ENCODE results near the gene PLAAT5. TPM values are rescaled to one million over a fixed set of nuclear protein-coding genes. Genes with fewer than 3 reads are reported as not detected.
A peak's percentile ranks its signal among the peaks of the same experiment; 100 is the strongest.

The PLAAT5 gene
- total RNA-seq (1 to 10 TPM; 1.8 to 4.6 TPM), polyA plus RNA-seq (ENCODE audit: insufficient read length in 6 of 6) (1 to 10 TPM in 2 of 6 donors, under 1 TPM in 4; 0.49 to 1.3 (median 0.98) TPM)
- long read RNA-seq, donor 1, partial matches to known transcripts: 26 of 26 reads
- long read RNA-seq, donor 1, other reads (novel, unspliced or antisense): 0 of 26 reads
- long read RNA-seq, donor 2, partial matches to known transcripts: 16 of 16 reads
- long read RNA-seq, donor 2, other reads (novel, unspliced or antisense): 0 of 16 reads
- long read RNA-seq, donor 3: 0 reads
- long read RNA-seq, donor 4, partial matches to known transcripts: 0 of 1 reads
- long read RNA-seq, donor 4, other reads (novel, unspliced or antisense): 1 of 1 reads
- long read RNA-seq, donor 5, partial matches to known transcripts: 12 of 12 reads
- long read RNA-seq, donor 5, other reads (novel, unspliced or antisense): 0 of 12 reads
- long read RNA-seq, donor 6, partial matches to known transcripts: 0 of 7 reads
- long read RNA-seq, donor 6, other reads (novel, unspliced or antisense): 7 of 7 reads
- long read RNA-seq, donor 7, partial matches to known transcripts: 5 of 5 reads
- long read RNA-seq, donor 7, other reads (novel, unspliced or antisense): 0 of 5 reads
- long read RNA-seq, donor 8, partial matches to known transcripts: 5 of 5 reads
- long read RNA-seq, donor 8, other reads (novel, unspliced or antisense): 0 of 5 reads
- long read RNA-seq, donor 9: 0 reads
- long read RNA-seq, donor 10: 0 reads
- long read RNA-seq, donor 11, partial matches to known transcripts: 11 of 11 reads
- long read RNA-seq, donor 11, other reads (novel, unspliced or antisense): 0 of 11 reads
- long read RNA-seq, donor 12, partial matches to known transcripts: 15 of 15 reads
- long read RNA-seq, donor 12, other reads (novel, unspliced or antisense): 0 of 15 reads

GRCh38 chr11:63490551-63491239 lies at the start of gene PLAAT5:
TSS of gene PLAAT5 (minus strand) at chr11:63491167. CDS start at chr11:63491034, 133 bp downstream.
- no peak for TF ChIP-seq CTCF (IDR thresholded peaks at IDR 0.05)
- Histone ChIP-seq H3K27ac (peak within 1 kb of the TSS in 1 of 2 donors; percentile 41), H3K4me1 (peaks cover 0 to 34% of the 10 kb centered on the region in 2 donors), H3K27me3 (peaks cover 0 to 18% of the 10 kb centered on the region in 2 donors), H3K4me3 (peak within 1 kb of the TSS; percentile 33 to 47), H3K36me3 (no peaks in the 10 kb centered on the region), H3K9me3 (peaks cover 0 to 2% of the 10 kb centered on the region in 2 donors)
- ATAC-seq (peak; percentile 82), DNase-seq (peak in 2 of 4 donors; percentile 45 to 90)
- intact Hi-C loops (cut with DNase I): no loop called here

GRCh38 chr11:63537293-63538101 lies 46.5 kb upstream of the PLAAT5 start:
- peak overlapping the region; percentile 82 to 93 for H3K27ac ChIP-seq
- peak overlapping the region; percentile 27 to 51 for H3K4me3 ChIP-seq
- no peak for TF ChIP-seq CTCF (IDR thresholded peaks at IDR 0.05)
- intact Hi-C loops (cut with DNase I): no loop called here
- DNase-seq (peak in 2 of 4 donors; percentile 39 to 71), ATAC-seq (peak; percentile 82)
- no peaks in the 10 kb centered on the region for H3K27me3 ChIP-seq
- no peaks in the 10 kb centered on the region for H3K9me3 ChIP-seq
- H3K4me1 ChIP-seq: peaks cover 22 to 55% of the 10 kb centered on the region in 2 donors
- no peaks in the 10 kb centered on the region for H3K36me3 ChIP-seq

GRCh38 chr11:63536669-63537292 lies 45.8 kb upstream of the PLAAT5 start, which contains the start of gene PLAAT4:
TSS of gene PLAAT4 (plus strand) at chr11:63536808. CDS start at chr11:63536869, 61 bp downstream.
- ATAC-seq (peak; percentile 75), DNase-seq (peak in 1 of 4 donors; percentile 52)
- intact Hi-C loops (cut with DNase I): no loop called here
- no peaks in the 10 kb centered on the region for H3K36me3 ChIP-seq
- H3K4me1 ChIP-seq: peaks cover 22 to 55% of the 10 kb centered on the region in 2 donors
- no peaks in the 10 kb centered on the region for H3K9me3 ChIP-seq
- H3K27ac ChIP-seq: peak within 1 kb of the TSS; percentile 82 to 93
- H3K4me3 ChIP-seq: peak within 1 kb of the TSS; percentile 27 to 51
- no peak for TF ChIP-seq CTCF (IDR thresholded peaks at IDR 0.05)
- H3K27me3 ChIP-seq: no peaks in the 10 kb centered on the region

GRCh38 chr11:63535734-63536133 lies 44.8 kb upstream of the PLAAT5 start:
- no peak overlapping the region for H3K4me3 ChIP-seq
- intact Hi-C loops (cut with DNase I): no loop called here

More at GRCh38 chr11:63535734-63536133, 44.8 kb upstream of the PLAAT5 start:
- Histone ChIP-seq H3K36me3 (no peaks in the 10 kb centered on the region), H3K27me3 (no peaks in the 10 kb centered on the region), H3K27ac (peak overlapping the region in 1 of 2 donors; percentile 82), H3K4me1 (peaks cover 22 to 62% of the 10 kb centered on the region in 2 donors), H3K9me3 (no peaks in the 10 kb centered on the region)
- no peak for ATAC-seq
- no peak for DNase-seq
- TF ChIP-seq CTCF (IDR thresholded peaks at IDR 0.05): no peak
